Measurements from ENCODE around the gene SCFD1.
"Not testable (repeated sequence)": the region's sequence is repeated elsewhere in the genome, so short reads cannot be mapped to it uniquely, and the experiment has no call there.

SCFD1 gene, protein sequence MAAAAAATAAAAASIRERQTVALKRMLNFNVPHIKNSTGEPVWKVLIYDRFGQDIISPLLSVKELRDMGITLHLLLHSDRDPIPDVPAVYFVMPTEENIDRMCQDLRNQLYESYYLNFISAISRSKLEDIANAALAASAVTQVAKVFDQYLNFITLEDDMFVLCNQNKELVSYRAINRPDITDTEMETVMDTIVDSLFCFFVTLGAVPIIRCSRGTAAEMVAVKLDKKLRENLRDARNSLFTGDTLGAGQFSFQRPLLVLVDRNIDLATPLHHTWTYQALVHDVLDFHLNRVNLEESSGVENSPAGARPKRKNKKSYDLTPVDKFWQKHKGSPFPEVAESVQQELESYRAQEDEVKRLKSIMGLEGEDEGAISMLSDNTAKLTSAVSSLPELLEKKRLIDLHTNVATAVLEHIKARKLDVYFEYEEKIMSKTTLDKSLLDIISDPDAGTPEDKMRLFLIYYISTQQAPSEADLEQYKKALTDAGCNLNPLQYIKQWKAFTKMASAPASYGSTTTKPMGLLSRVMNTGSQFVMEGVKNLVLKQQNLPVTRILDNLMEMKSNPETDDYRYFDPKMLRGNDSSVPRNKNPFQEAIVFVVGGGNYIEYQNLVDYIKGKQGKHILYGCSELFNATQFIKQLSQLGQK

DNA sequence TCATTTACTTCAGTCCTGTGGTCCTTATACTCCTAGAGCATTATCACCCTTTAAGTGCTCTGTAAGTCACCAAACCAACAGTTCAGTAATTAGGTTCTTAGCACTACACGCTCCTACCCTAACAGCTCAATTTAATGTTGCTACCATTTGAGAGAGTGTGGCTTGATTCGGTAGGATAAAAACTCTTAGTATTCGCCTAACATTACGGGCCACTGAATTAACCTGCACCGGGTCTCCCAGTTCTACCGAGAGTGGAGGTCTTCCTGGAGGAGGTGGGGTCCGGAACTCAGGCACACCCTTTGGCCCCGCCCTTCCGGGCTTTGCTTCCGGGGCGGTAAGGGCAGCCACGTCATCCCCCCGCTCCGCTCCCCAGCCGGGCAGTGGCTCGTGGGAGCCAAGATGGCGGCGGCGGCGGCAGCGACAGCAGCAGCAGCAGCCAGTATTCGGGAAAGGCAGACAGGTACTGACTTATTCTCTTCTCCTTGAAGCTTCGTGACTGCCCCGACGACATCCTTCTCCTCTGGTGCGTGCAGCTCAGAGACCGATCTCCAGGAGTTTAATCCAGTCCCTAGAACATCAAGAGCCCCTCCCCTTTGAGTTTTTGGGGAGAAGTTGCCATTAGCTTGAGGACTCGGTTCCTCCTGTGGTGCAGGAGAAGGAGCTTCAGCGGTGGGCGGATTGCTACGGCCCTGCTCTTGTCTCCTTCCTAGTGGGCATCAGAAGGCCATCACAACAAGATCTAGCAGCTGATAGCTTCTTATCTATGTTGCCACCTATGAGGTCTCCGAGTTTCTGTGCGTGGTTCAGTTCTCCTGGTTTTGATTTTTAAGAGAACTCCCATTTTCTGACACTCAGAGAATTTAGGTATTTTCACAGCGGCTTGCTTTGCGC, at the start of gene SCFD1:
Gene SCFD1, plus strand, starts transcription at position 380 of the 891 bp plus-strand sequence. Its CDS starts 20 bp downstream, at position 400.
- TF ChIP-seq, protein P1, sequence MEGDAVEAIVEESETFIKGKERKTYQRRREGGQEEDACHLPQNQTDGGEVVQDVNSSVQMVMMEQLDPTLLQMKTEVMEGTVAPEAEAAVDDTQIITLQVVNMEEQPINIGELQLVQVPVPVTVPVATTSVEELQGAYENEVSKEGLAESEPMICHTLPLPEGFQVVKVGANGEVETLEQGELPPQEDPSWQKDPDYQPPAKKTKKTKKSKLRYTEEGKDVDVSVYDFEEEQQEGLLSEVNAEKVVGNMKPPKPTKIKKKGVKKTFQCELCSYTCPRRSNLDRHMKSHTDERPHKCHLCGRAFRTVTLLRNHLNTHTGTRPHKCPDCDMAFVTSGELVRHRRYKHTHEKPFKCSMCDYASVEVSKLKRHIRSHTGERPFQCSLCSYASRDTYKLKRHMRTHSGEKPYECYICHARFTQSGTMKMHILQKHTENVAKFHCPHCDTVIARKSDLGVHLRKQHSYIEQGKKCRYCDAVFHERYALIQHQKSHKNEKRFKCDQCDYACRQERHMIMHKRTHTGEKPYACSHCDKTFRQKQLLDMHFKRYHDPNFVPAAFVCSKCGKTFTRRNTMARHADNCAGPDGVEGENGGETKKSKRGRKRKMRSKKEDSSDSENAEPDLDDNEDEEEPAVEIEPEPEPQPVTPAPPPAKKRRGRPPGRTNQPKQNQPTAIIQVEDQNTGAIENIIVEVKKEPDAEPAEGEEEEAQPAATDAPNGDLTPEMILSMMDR (conservative IDR thresholded peaks at IDR 0.05), result no peak
- H3K27ac ChIP-seq, result peak within 1 kb of the TSS; percentile 90

DNA sequence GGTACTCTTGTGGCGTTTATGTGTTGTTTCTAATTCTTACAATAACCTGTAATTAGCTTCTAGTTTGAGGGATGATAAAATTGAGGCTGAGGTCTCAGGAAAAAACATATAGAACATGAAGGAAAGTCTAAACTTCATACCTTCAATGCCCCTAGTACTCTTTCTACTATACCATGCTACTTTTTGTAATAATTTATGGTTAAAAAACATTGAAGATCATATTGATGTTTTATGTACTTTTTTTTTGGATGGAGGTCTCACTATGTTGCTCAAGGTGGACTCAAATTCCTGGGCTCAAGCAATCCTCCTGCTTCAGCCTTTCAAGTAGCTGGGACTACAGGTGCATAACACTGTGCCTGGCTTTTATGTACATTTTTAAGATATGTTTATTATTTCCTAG, 49.3 kb upstream of the SCFD1 start:
- TF ChIP-seq, protein P1 (conservative IDR thresholded peaks at IDR 0.05), result no peak
- H3K27ac ChIP-seq, result no peak overlapping the region

DNA sequence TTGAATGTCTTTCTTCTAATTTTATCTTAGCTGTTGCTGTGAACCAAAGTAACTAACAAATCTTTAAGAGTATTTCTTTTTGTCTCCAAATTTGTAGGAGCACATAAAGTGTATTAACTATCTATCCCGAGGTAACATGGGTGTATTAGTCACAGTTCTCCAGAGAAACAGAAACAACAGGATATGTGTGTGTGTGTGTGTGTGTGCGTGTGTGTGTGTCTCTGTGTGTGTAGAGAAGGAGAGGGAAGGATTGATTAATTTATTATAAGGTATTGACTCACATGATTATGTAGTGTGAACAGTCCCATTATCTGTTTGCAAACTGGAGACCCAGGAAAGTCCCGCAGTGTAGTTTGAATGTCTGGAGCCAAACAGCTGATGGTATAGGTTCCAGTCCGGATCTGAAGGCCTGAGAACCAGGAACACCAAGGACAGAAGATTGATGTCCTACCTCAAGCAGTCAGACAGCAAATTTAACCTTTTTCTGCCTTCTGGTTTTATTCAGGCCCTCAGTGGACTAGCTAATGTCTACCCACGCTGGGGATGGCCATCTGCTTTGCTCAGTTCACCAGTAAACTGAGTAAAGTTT, 48.8 kb upstream of the SCFD1 start:
- H3K27ac ChIP-seq, result no peak overlapping the region
- TF ChIP-seq, protein P1 (conservative IDR thresholded peaks at IDR 0.05), result no peak

DNA sequence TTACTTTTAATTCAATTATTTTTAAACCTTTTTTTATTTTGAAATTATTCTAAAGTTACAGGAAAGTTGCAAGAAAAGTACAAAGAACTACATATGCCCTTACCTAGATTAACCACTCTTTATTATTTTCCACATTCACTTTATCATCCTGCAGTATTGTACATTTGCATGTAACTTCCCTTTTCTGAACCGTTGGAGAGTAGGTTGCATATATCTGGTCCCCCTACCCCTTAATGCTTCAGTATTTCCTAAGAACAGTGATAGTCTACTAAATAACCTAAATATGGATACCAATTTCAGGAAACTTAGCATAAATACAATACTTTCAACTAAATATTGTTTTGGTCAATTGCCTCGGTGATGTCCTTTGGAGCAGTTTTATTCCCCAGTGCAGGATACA, 48.2 kb upstream of the SCFD1 start:
- H3K27ac ChIP-seq, result no peak overlapping the region
- TF ChIP-seq, protein P1 (conservative IDR thresholded peaks at IDR 0.05), result no peak

DNA sequence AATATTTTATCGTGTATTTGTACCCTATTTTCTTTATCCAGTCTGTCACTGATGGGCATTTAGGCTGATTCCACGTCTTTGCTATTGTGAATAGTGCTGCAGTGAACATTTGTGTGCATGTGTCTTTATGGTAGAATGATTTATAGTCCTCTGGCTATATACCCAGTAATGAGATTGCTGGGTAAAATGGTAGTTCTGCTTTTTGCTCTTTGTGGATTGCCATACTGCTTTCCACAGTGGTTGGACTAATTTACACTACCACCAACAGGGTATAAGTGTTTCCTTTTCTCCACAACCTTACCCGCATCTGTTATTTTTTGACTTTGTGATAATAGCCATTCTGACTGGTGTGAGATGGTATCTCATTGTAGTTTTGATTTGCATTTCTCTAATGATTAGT, 47.3 kb upstream of the SCFD1 start:
- H3K27ac ChIP-seq, result not testable (repeated sequence)

DNA sequence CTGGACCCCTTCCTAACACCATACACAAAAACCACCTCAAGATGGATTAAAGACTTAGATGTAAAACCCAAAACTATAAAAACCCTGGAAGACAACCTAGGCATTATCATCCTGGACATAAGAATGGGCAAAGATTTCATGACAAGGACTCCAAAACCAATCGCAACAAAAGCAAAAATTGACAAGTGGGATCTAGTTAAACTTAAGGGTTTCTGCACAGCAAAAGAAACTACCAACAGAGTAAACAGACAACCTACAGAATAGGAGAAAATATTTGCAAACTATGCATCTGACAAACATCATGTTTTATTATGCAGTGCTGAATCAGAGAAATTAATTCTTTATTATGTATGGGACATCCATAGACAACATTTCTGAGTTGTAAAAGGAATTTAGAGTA, 45.8 kb upstream of the SCFD1 start:
- not testable (repeated sequence) for H3K27ac ChIP-seq

DNA sequence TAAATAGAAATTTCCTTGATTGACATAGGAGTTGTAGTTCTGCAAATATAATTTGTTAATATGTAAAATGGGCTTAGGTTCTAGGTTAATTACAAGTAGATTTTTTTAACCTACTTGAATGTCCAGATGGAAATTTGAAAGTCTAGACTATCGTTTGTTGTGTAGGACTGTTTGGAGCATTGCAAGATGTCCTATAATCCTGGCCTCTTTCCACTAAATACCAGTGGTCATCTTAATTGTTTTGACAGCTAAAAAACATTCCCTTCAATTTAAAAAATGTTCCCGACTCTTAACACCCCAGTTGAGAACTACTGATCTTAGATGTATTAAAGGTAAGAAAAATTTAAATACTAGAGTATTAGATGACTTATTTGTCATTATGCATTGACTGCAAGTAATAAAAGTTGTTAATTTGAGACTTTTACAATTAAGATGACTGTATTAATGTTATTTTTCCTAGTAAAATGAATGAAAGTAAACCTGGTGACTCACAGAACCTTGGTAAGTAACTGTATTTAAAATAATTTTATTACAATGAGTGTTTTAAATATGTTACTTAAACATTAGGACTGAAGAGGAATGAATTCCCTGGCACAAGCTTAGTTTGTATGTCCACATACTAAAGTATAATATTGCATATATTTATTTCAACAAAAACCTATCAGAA, 41.4 kb upstream of the SCFD1 start:
- TF ChIP-seq, protein P1 (conservative IDR thresholded peaks at IDR 0.05), result no peak
- H3K27ac ChIP-seq, result no peak overlapping the region

DNA sequence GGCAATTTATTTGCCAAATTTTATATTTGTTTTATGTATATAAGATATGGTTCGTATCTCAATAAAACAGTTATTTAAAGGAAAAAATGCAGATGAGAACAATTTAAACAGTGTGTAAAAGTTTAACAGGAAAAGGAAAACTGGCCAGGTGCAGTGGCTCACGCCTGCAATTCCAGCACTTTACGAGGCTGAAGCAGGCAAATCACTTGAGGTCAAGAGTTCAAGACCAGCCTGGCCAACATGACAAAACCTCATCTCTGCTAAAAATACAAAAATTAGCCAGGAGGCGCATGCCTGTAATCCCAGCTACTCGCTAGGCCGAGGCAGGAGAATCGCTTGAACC, 40.9 kb upstream of the SCFD1 start:
- H3K27ac ChIP-seq, result no peak overlapping the region
- TF ChIP-seq, protein P1 (conservative IDR thresholded peaks at IDR 0.05), result no peak

Measured in VCaP (cell line).